ENCODE measurements around the gene ANGEL2. TPM values are rescaled to one million over a fixed set of nuclear protein-coding genes. Genes with fewer than 3 reads are reported as not detected.
"Not testable (repeated sequence)": the region's sequence is repeated elsewhere in the genome, so short reads cannot be mapped to it uniquely, and the experiment has no call there.

The ANGEL2 gene
- total and polyA plus RNA-seq, 11 donors: 9.2 to 26.6 (median 14.5) TPM

DNA sequence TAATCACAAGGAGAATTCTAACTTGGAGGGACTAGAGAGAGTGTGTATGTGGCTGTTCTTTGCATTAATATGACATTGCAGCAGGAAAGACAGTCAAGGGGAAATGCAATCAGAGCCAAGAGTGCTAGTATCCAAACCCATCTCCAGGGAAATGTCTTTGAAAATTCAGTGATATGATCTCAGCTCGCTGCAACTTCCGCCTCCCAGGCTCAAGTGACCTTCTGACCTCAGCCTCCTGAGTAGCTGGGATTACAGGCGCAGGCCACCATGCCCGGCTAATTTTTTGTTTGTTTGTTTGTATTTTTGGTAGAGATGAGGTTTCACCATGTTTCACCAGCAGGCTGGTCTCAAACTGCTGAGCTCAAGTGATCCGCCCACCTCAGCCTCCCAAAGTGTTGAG lies 49.1 kb downstream of the ANGEL2 start:
- no peak for DNase-seq
- TF ChIP-seq CTCF (IDR thresholded peaks at IDR 0.05) (no peak), POLR2A (IDR thresholded peaks at IDR 0.05) (no peak)
- Histone ChIP-seq H3K4me1 (no peaks in the 10 kb centered on the region), H3K36me3 (no peaks in the 10 kb centered on the region), H3K27ac (no peak overlapping the region), H3K27me3 (no peaks in the 10 kb centered on the region), H3K4me3 (no peak overlapping the region), H3K9me3 (no peaks in the 10 kb centered on the region)
- intact Hi-C loops (cut with DNase I): no loop called here
- no peak for ATAC-seq
- 52 to 68% (median 64%) methylated on average over 5 of the region's 5 CpGs for WGBS, 4 donors

DNA sequence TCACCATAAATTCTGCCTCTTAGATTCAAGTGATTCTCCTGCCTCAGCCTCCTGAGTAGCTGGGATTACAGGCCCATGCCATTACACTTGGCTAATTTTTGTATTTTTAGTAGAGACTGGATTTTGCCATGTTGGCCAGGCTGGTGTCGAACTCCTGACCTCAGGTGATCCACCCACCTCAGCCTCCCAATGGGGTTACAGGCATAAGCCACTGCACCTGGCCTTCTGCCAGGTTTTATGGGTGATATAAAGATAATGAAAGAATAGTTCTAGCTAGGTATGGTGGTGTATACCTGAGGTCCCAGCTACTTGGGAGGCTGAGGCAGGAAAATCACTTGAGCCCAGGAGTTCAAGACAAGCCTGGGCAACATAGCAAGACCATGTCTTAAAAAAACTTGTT lies 50.7 kb downstream of the ANGEL2 start:
- ATAC-seq; H3K4me3 ChIP-seq; H3K27me3 ChIP-seq; intact Hi-C loops (cut with DNase I); H3K36me3 ChIP-seq; H3K27ac ChIP-seq; H3K9me3 ChIP-seq; DNase-seq; H3K4me1 ChIP-seq: not testable (repeated sequence)
- WGBS, 4 donors: 90 to 100% (median 97%) methylated on average over 1 of the region's 1 CpG

DNA sequence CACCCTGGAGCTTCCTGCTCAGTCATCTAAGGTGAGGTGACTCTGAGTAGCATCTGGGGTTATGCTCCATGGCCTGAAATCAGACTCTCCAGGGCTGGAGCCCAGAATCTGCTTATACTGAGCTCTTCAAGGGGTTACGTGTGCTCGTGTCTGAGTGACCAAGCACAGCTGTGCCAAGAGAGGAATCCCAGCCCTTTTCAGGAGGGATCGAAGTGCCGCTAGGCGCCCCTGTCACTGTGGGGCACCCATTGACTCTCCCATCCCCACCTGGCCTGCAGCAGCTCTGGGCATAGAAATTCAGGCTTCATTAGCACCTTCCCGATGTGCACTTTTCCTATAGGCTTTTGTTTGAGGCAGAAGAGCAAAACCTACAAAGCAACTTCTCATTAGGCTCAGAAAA lies 51.6 kb downstream of the ANGEL2 start:
- 86 to 97% (median 96%) methylated on average over 6 of the region's 6 CpGs for WGBS, 4 donors
- Histone ChIP-seq H3K27ac (no peak overlapping the region), H3K9me3 (no peaks in the 10 kb centered on the region), H3K36me3 (no peaks in the 10 kb centered on the region), H3K4me1 (no peaks in the 10 kb centered on the region), H3K27me3 (no peaks in the 10 kb centered on the region), H3K4me3 (no peak overlapping the region)
- ATAC-seq (no peak), DNase-seq (no peak)
- no peak for TF ChIP-seq CTCF (IDR thresholded peaks at IDR 0.05)
- TF ChIP-seq POLR2A (IDR thresholded peaks at IDR 0.05): no peak
- intact Hi-C loops (cut with DNase I): no loop called here

GRCh38 chr1:212962509-212962908 lies 53.2 kb downstream of the ANGEL2 start:
- ATAC-seq (no peak), DNase-seq (no peak)
- no peaks in the 10 kb centered on the region for H3K4me1 ChIP-seq
- H3K4me3 ChIP-seq: no peak overlapping the region
- no peaks in the 10 kb centered on the region for H3K9me3 ChIP-seq
- TF ChIP-seq POLR2A (IDR thresholded peaks at IDR 0.05) (no peak), CTCF (IDR thresholded peaks at IDR 0.05) (no peak)
- no peak overlapping the region for H3K27ac ChIP-seq
- H3K27me3 ChIP-seq: no peaks in the 10 kb centered on the region
- H3K36me3 ChIP-seq: no peaks in the 10 kb centered on the region
- 78 to 95% (median 89%) methylated on average over 5 of the region's 5 CpGs for WGBS, 4 donors
- intact Hi-C loops (cut with DNase I): no loop called here

GRCh38 chr1:212960932-212961331 lies 54.7 kb downstream of the ANGEL2 start:
- intact Hi-C loops (cut with DNase I): no loop called here
- 79 to 97% (median 96%) methylated on average over 5 to 6 of the region's 6 CpGs for WGBS, 4 donors
- H3K9me3 ChIP-seq: no peaks in the 10 kb centered on the region

More at GRCh38 chr1:212960932-212961331, 54.7 kb downstream of the ANGEL2 start:
- Histone ChIP-seq H3K36me3 (no peaks in the 10 kb centered on the region), H3K4me3 (no peak overlapping the region), H3K27me3 (no peaks in the 10 kb centered on the region), H3K27ac (no peak overlapping the region), H3K4me1 (no peaks in the 10 kb centered on the region)
- DNase-seq: no peak
- ATAC-seq: no peak
- TF ChIP-seq CTCF (IDR thresholded peaks at IDR 0.05) (no peak), POLR2A (IDR thresholded peaks at IDR 0.05) (no peak)

Measured in heart left ventricle (tissue), 16 donors.